Left renal cortex interstitium (tissue), 4 donors: ENCODE results near the gene AVPR2. TPM values are rescaled to one million over a fixed set of nuclear protein-coding genes. Genes with fewer than 3 reads are reported as not detected.

ENCODE experiments used
- DNase-seq, 4 donors: peaks; one replicate each; pipeline ENCODE4 v3.0.0-alpha.2; 2013; ENCODE audit warnings: low read depth in 4 of 4, low spot score in 2 of 4, missing footprints in 1 of 4
- polyA plus RNA-seq, 4 donors: library from polyadenylated mRNA; unstranded; fragments of 120-200 nt; gene quantifications; one replicate each; pipeline ENCODE4 v1.2.1, GENCODE V29; 2013; ENCODE audit not compliant: insufficient read length in 4 of 4

AVPR2 gene
- polyA plus RNA-seq, 4 donors = 1.1 to 4.7 (median 3.3) TPM

- no peak for DNase-seq
Measured at GRCh38 chrX:153910446-153910845, 6.0 kb downstream of the AVPR2 start.

- DNase-seq = no peak
Measured at GRCh38 chrX:153911798-153912197, 7.3 kb downstream of the AVPR2 start.

- DNase-seq = no peak
Measured at GRCh38 chrX:153913211-153913610, 8.7 kb downstream of the AVPR2 start.

GRCh38 chrX:153913701-153914100 is 9.2 kb downstream of the AVPR2 start:
- no peak for DNase-seq

GRCh38 chrX:153917869-153918268 is 13.4 kb downstream of the AVPR2 start:
- no peak for DNase-seq

GRCh38 chrX:153919281-153919680 is 14.8 kb downstream of the AVPR2 start:
- DNase-seq = no peak

GRCh38 chrX:153920546-153920945 is 16.1 kb downstream of the AVPR2 start:
- no peak for DNase-seq

- no peak for DNase-seq
Measured at GRCh38 chrX:153921070-153921469, 16.6 kb downstream of the AVPR2 start.

- no peak for DNase-seq
Measured at GRCh38 chrX:153921511-153922446, 17.3 kb downstream of the AVPR2 start.

GRCh38 chrX:153922932-153923857 is 18.7 kb downstream of the AVPR2 start:
- no peak for DNase-seq

- DNase-seq = no peak
Measured at GRCh38 chrX:153924149-153924861, 19.8 kb downstream of the AVPR2 start.

- DNase-seq = no peak
Measured at GRCh38 chrX:153925387-153925738, 20.9 kb downstream of the AVPR2 start.

GRCh38 chrX:153925739-153926551 is 21.5 kb downstream of the AVPR2 start, which contains the start of gene ARHGAP4:
Gene ARHGAP4 (minus strand): TSS chrX:153926264. CDS start chrX:153926202, 62 bp downstream.
- DNase-seq = no peak

- no peak for DNase-seq
Measured at GRCh38 chrX:153926552-153926857, 22.0 kb downstream of the AVPR2 start.

- DNase-seq = no peak
Measured at GRCh38 chrX:153926858-153927671, 22.6 kb downstream of the AVPR2 start.

GRCh38 chrX:153927672-153927921 is 23.1 kb downstream of the AVPR2 start:
- DNase-seq = no peak

- DNase-seq = peak in 3 of 4 donors; percentile 78 to 85 (median 82)
Measured at GRCh38 chrX:153927922-153928760, 23.7 kb downstream of the AVPR2 start.

GRCh38 chrX:153928846-153929245 is 24.4 kb downstream of the AVPR2 start:
- no peak for DNase-seq

- no peak for DNase-seq
Measured at GRCh38 chrX:153929576-153929975, 25.1 kb downstream of the AVPR2 start.
